ENCODE results near the gene USHBP1. TPM values are rescaled to one million over a fixed set of nuclear protein-coding genes. Genes with fewer than 3 reads are reported as not detected.

The USHBP1 gene
- total RNA-seq, 4 donors from 2014 or later = 3.4 to 39.9 (median 4.8) TPM

GRCh38 chr19:17229890-17230289 lies 34.7 kb downstream of the USHBP1 start:
- TF ChIP-seq CTCF (IDR thresholded peaks at IDR 0.05; ENCODE audit: low read depth) = no peak

- TF ChIP-seq CTCF (IDR thresholded peaks at IDR 0.05; ENCODE audit: low read depth) = no peak
Observed at GRCh38 chr19:17227798-17228367, 36.7 kb downstream of the USHBP1 start.

GRCh38 chr19:17226002-17226933 lies 38.3 kb downstream of the USHBP1 start, which contains the start of gene OCEL1:
Gene OCEL1, plus strand, starts transcription at chr19:17226226. Its CDS starts 22 bp downstream, at chr19:17226248.
- TF ChIP-seq CTCF (IDR thresholded peaks at IDR 0.05; ENCODE audit: low read depth) = no peak

GRCh38 chr19:17225053-17225452 lies 39.5 kb downstream of the USHBP1 start:
- no peak for TF ChIP-seq CTCF (IDR thresholded peaks at IDR 0.05; ENCODE audit: low read depth)

GRCh38 chr19:17220207-17220758 lies 44.3 kb downstream of the USHBP1 start:
- TF ChIP-seq CTCF (IDR thresholded peaks at IDR 0.05; ENCODE audit: low read depth) = no peak

GRCh38 chr19:17219286-17219685 lies 45.3 kb downstream of the USHBP1 start:
- no peak for TF ChIP-seq CTCF (IDR thresholded peaks at IDR 0.05; ENCODE audit: low read depth)

- no peak for TF ChIP-seq CTCF (IDR thresholded peaks at IDR 0.05; ENCODE audit: low read depth)
Observed at GRCh38 chr19:17216058-17216670, 48.4 kb downstream of the USHBP1 start.
